CD4-positive, CD25-positive, alpha-beta regulatory T cell (primary cell): ENCODE measurements around the gene SPEG. TPM values are rescaled to one million over a fixed set of nuclear protein-coding genes. Genes with fewer than 3 reads are reported as not detected.

Experiments used
- ATAC-seq, 2 donors: fragments of 150-1000 bp; cut with Tn5 transposase; one replicate each; pipeline ENCODE4 v1.10.0; 2021; ENCODE audit warnings: low read depth in 2 of 2, moderate number of reproducible peaks in 2 of 2, moderate library complexity in 1 of 2
- DNase-seq, 3 donors: peaks; one replicate each; pipeline versions ENCODE4 v3.0.0 to v3.0.0-alpha.2; 2012 to 2022; ENCODE audit warnings: mixed read lengths in 1 of 3
- H3K27ac ChIP-seq: one replicate; pipeline ENCODE4 v1.7.0; 2013; ENCODE audit warnings: mild to moderate bottlenecking, low read length; ENCODE audit not compliant: insufficient read depth, poor library complexity, severe bottlenecking
- H3K27me3 ChIP-seq: one replicate; pipeline ENCODE4 v1.7.0; 2013; ENCODE audit warnings: low read length; ENCODE audit not compliant: control insufficient read depth, insufficient read depth
- H3K36me3 ChIP-seq: one replicate; pipeline ENCODE4 v1.7.0; 2013; ENCODE audit warnings: mild to moderate bottlenecking, low read length, moderate library complexity; ENCODE audit not compliant: control insufficient read depth, insufficient read depth
- H3K4me1 ChIP-seq: 2 replicates; pipeline ENCODE4 v1.7.0; 2013; ENCODE audit warnings: mild to moderate bottlenecking, low read length; ENCODE audit not compliant: insufficient read depth, control insufficient read depth, poor library complexity, severe bottlenecking
- H3K4me3 ChIP-seq: one replicate; pipeline ENCODE4 v1.7.0; 2013; ENCODE audit warnings: low read depth, mild to moderate bottlenecking, low read length, moderate library complexity
- H3K9me3 ChIP-seq, 2 experiments: 1 replicate in 1 of 2; 2 replicates in 1 of 2; pipeline ENCODE4 v1.7.0; 2013; ENCODE audit warnings: low read length in 2 of 2, mild to moderate bottlenecking in 1 of 2, moderate library complexity in 1 of 2; ENCODE audit not compliant: control insufficient read depth in 2 of 2
- H3K27ac Mint-ChIP-seq, 3 donors: one replicate each; pipeline ENCODE4 v1.8.0; 2020 to 2022; ENCODE audit warnings: mild to moderate bottlenecking in 3 of 3, mixed read lengths in 3 of 3, moderate library complexity in 2 of 3
- H3K27me3 Mint-ChIP-seq: one replicate; pipeline ENCODE4 v1.8.0; 2022; ENCODE audit warnings: mild to moderate bottlenecking, mixed read lengths
- H3K36me3 Mint-ChIP-seq: one replicate; pipeline ENCODE4 v1.8.0; 2020; ENCODE audit warnings: mixed read lengths
- H3K4me1 Mint-ChIP-seq, 4 donors: one replicate each; pipeline ENCODE4 v1.8.0; 2020 to 2022; ENCODE audit warnings: mixed read lengths in 4 of 4, mild to moderate bottlenecking in 1 of 4
- H3K4me3 Mint-ChIP-seq, 4 donors: one replicate each; pipeline ENCODE4 v1.8.0; 2020 to 2022; ENCODE audit warnings: mild to moderate bottlenecking in 4 of 4, mixed read lengths in 4 of 4, moderate library complexity in 3 of 4
- H3K9me3 Mint-ChIP-seq, 7 donors: one replicate each; pipeline ENCODE4 v1.8.0; 2020 to 2022; ENCODE audit warnings: mixed read lengths in 7 of 7, mild to moderate bottlenecking in 3 of 7, moderate library complexity in 2 of 7
- polyA plus RNA-seq, 4 donors: library from polyadenylated mRNA; unstranded; fragments of 300-500 nt; fragmentation: Illumina TruSeq; gene quantifications; one replicate each; pipeline ENCODE4 v1.2.3, GENCODE V29; 2021
- total RNA-seq: library from RNA; stranded (reverse); gene quantifications from one replicate; pipeline ENCODE4 v1.2.3, GENCODE V29; 2022

Gene SPEG
- total and polyA plus RNA-seq, 5 donors from 2014 or later, result 0.20 to 4.1 TPM; not detected in 3

DNA sequence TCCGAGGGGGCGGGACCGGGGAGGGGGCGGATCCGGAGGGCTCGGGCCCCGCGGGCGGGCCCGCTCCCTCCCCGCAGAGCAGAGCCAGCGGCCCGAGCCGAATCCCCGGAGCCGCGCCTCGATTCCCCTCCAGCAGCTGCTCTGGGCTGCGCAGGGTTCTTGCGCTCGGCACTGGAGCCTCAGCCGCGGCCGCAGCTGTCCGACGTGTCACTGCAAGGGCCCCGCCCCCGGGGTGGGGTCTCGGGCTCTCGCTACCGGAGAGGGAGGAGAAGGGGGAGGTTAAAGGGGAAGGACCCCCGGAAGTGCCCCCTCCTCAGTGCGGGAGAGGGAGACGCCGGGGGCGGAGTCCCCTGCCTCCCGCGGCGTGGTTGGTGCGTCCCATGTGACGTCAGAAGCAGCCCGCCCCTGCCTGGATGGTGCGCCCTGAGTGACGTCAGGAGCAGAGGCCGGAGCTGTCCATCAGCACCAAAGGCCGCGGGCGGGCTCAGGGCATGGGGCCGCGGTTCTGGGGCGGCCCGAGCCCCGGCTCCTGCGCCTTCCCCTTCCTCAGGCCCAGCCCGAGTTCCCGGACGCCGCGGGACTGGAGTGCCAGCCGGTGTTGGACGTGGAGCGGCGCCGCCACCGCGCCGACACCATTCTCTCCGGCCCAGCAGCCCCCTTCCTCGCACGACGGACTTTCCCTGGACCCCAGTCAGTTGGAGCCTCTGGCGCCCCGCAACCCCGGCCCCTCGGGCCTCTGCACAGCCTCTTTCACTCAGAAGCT is 109.1 kb downstream of the SPEG start, which contains the start of the genes CHPF and TMEM198:
CHPF (minus strand) TSS at position 214 of the 763 bp plus-strand sequence. CDS start 271 bp downstream, outside the sequence.
TMEM198 (plus strand) TSS at position 433 of the 763 bp plus-strand sequence. CDS start 700 bp downstream, outside the sequence.
- Mint-ChIP-seq H3K4me3 (peak within 1 kb of the TSS; percentile 87 to 94 (median 88)), H3K9me3 (peaks cover 0 to 7% (median 0%) of the 10 kb centered on the region in 7 donors), H3K4me1 (peaks cover 0 to 34% (median 19%) of the 10 kb centered on the region in 4 donors), H3K36me3 (no peaks in the 10 kb centered on the region), H3K27ac (peak within 1 kb of the TSS; percentile 84 to 93 (median 89)), H3K27me3 (peaks cover 21% of the 10 kb centered on the region)
- Histone ChIP-seq H3K27ac (peak within 1 kb of the TSS; percentile 70), H3K36me3 (no peaks in the 10 kb centered on the region), H3K4me1 (peaks cover 19% of the 10 kb centered on the region), H3K9me3 (no peaks in the 10 kb centered on the region), H3K27me3 (no peaks in the 10 kb centered on the region), H3K4me3 (peak within 1 kb of the TSS; percentile 69)
- peak; percentile 87 to 92 (median 89) for DNase-seq
- peak; percentile 70 to 73 for ATAC-seq

DNA sequence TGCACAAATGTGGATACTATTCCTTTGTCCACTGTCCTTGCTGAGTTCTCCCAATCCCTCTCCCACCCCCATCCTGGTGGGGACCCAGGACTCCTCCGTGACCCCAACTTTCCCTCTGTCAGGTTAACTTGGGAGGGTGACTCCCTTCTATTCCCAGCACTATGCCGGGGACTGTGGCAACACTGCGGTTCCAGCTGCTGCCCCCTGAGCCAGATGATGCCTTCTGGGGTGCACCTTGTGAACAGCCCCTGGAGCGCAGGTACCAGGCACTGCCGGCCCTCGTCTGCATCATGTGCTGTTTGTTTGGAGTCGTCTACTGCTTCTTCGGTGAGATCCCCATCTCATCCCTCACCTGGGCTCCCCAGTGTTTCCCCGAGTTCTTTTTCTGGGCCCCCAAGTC is 109.9 kb downstream of the SPEG start:
- Mint-ChIP-seq H3K27me3 (peaks cover 27% of the 10 kb centered on the region), H3K4me3 (peak overlapping the region; percentile 82 to 94 (median 86)), H3K27ac (peak overlapping the region; percentile 84 to 93 (median 89)), H3K4me1 (peaks cover 0 to 34% (median 19%) of the 10 kb centered on the region in 4 donors), H3K9me3 (peaks cover 0 to 9% (median 0%) of the 10 kb centered on the region in 7 donors), H3K36me3 (no peaks in the 10 kb centered on the region)
- Histone ChIP-seq H3K4me3 (no peak overlapping the region), H3K9me3 (no peaks in the 10 kb centered on the region), H3K4me1 (peaks cover 19% of the 10 kb centered on the region), H3K27ac (no peak overlapping the region), H3K36me3 (no peaks in the 10 kb centered on the region), H3K27me3 (no peaks in the 10 kb centered on the region)
- no peak for DNase-seq
- no peak for ATAC-seq

DNA sequence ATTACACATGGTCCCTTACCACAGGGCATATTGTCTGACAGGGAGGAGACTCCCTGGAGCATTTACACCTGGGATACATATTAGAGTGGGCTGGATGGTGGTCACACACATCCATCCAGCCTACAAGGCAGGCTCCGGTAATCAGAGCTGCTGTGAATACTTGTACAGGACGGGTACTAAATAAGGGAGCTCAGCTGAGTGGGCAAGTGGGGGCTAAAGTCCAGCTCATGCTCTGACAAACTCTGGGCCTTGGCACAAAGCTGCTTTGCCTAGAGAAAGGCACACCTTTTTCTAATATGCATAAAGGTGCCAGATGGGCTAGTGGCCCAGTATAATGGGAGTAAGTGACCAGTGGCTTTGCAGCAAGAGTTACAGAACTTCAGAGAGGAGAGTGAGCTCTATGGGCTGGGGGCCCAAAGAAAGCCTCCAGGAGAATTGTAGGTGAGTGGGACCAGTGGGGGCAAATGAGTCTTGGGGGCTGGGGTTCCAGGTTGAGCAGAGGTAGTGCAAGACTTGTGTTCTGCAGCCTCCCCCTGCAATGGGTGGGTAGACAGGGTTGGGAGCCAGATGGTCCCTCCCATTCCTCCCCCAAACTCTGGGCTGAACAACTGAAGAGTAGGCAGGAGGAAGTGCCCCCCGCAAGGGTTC is 110.8 kb downstream of the SPEG start:
- H3K36me3 ChIP-seq, result no peaks in the 10 kb centered on the region
- H3K36me3 Mint-ChIP-seq, result no peaks in the 10 kb centered on the region
- peak overlapping the region; percentile 52 to 93 (median 84) for H3K27ac Mint-ChIP-seq
- H3K9me3 ChIP-seq, result no peaks in the 10 kb centered on the region
- H3K4me3 Mint-ChIP-seq, result peak overlapping the region; percentile 82 to 94 (median 86)
- peaks cover 0 to 34% (median 19%) of the 10 kb centered on the region in 4 donors for H3K4me1 Mint-ChIP-seq
- H3K27me3 Mint-ChIP-seq, result peaks cover 33% of the 10 kb centered on the region
- H3K9me3 Mint-ChIP-seq, result peaks cover 0 to 9% (median 0%) of the 10 kb centered on the region in 7 donors
- no peak overlapping the region for H3K4me3 ChIP-seq
- DNase-seq, result no peak
- peaks cover 19% of the 10 kb centered on the region for H3K4me1 ChIP-seq
- no peak overlapping the region for H3K27ac ChIP-seq
- ATAC-seq, result no peak
- H3K27me3 ChIP-seq, result no peaks in the 10 kb centered on the region

DNA sequence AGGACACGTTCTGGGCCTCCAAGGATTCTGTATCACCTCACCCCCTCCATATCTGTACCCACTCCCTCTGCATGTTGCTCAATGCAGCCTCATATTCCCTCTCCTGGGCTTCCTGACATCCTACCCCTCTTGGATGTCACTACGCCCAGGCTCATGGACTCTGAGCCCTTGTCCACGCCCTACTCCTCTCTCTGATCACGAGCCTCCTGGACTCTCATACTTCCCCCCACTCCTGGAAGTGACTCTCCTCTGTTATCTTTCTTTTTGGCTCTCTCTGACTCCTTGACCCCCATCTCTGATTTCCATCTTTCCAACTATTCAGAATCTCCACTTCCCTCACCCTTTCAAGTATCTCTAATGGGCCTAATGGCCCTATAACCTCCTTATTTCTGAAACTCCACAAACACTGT is 111.3 kb downstream of the SPEG start:
- DNase-seq (no peak), ATAC-seq (no peak)
- Mint-ChIP-seq H3K27me3 (peaks cover 35% of the 10 kb centered on the region), H3K9me3 (peaks cover 0 to 9% (median 0%) of the 10 kb centered on the region in 7 donors), H3K27ac (no peak overlapping the region), H3K4me1 (peaks cover 0 to 33% (median 18%) of the 10 kb centered on the region in 4 donors), H3K36me3 (no peaks in the 10 kb centered on the region), H3K4me3 (peak overlapping the region; percentile 33 to 87 (median 56))
- Histone ChIP-seq H3K4me3 (no peak overlapping the region), H3K36me3 (no peaks in the 10 kb centered on the region), H3K27me3 (peaks cover 2% of the 10 kb centered on the region), H3K4me1 (peaks cover 19% of the 10 kb centered on the region), H3K9me3 (no peaks in the 10 kb centered on the region), H3K27ac (no peak overlapping the region)

DNA sequence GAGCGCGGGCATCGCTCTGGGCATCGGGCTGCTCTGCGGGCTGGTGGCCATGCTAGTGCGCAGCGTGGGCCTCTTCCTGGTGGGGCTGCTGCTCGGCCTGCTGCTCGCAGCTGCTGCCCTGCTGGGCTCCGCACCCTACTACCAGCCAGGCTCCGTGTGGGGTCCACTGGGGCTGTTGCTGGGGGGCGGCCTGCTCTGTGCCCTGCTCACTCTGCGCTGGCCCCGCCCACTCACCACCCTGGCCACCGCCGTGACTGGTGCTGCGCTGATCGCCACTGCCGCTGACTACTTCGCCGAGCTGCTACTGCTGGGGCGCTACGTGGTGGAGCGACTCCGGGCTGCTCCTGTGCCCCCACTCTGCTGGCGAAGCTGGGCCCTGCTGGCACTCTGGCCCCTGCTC is 113.0 kb downstream of the SPEG start:
- DNase-seq (no peak), ATAC-seq (no peak)
- no peak overlapping the region for H3K4me3 Mint-ChIP-seq
- Histone ChIP-seq H3K9me3 (no peaks in the 10 kb centered on the region), H3K4me1 (peaks cover 23% of the 10 kb centered on the region), H3K4me3 (no peak overlapping the region), H3K27me3 (peaks cover 4% of the 10 kb centered on the region), H3K27ac (no peak overlapping the region), H3K36me3 (no peaks in the 10 kb centered on the region)
- no peak overlapping the region for H3K27ac Mint-ChIP-seq
- H3K4me1 Mint-ChIP-seq, result peaks cover 0 to 23% (median 11%) of the 10 kb centered on the region in 4 donors
- peaks cover 45% of the 10 kb centered on the region for H3K27me3 Mint-ChIP-seq
- peaks cover 0 to 9% (median 0%) of the 10 kb centered on the region in 7 donors for H3K9me3 Mint-ChIP-seq
- no peaks in the 10 kb centered on the region for H3K36me3 Mint-ChIP-seq

Other genes with a start within 250 kb of the SPEG start
- gene ZFAND2B, start 228.1 kb upstream of the SPEG start, total RNA-seq, result 70.8 TPM
- gene ZFAND2B, start 228.1 kb upstream of the SPEG start, polyA plus RNA-seq, result 10 to 100 TPM; 54.4 to 72.1 (median 64.0) TPM
- 6.0 TPM for gene ABCB6, start 215.9 kb upstream of the SPEG start, total RNA-seq
- 1 to 10 TPM; 1.5 to 3.9 (median 1.7) TPM for gene ABCB6, start 215.9 kb upstream of the SPEG start, polyA plus RNA-seq
- 68.0 TPM for gene ATG9A, start 205.2 kb upstream of the SPEG start, total RNA-seq
- 10 to 100 TPM; 18.7 to 21.0 (median 19.0) TPM for gene ATG9A, start 205.2 kb upstream of the SPEG start, polyA plus RNA-seq
- 123 TPM for gene ANKZF1, start 205.0 kb upstream of the SPEG start, total RNA-seq
- gene ANKZF1, start 205.0 kb upstream of the SPEG start, polyA plus RNA-seq, result 10 to 100 TPM; 23.5 to 37.5 (median 28.5) TPM
- gene GLB1L, start 189.4 kb upstream of the SPEG start, total RNA-seq, result 0.86 TPM
- gene GLB1L, start 189.4 kb upstream of the SPEG start, polyA plus RNA-seq, result 1 to 10 TPM in 1 of 4 donors, under 1 TPM in 2, not detected in 1; 0.78 to 1.1 (median 0.90) TPM
- gene STK16, start 189.4 kb upstream of the SPEG start, total RNA-seq, result 21.9 TPM
- 10 to 100 TPM; 14.8 to 26.1 (median 19.1) TPM for gene STK16, start 189.4 kb upstream of the SPEG start, polyA plus RNA-seq
- not detected for gene TUBA4B, start 181.6 kb upstream of the SPEG start, total RNA-seq
- gene TUBA4B, start 181.6 kb upstream of the SPEG start, polyA plus RNA-seq, result not detected
- 245 TPM for gene TUBA4A, start 180.9 kb upstream of the SPEG start, total RNA-seq
- gene TUBA4A, start 180.9 kb upstream of the SPEG start, polyA plus RNA-seq, result 100 to 1,000 TPM; 217 to 323 (median 270) TPM
- 133 TPM for gene DNAJB2, start 155.5 kb upstream of the SPEG start, total RNA-seq
- 1 to 10 TPM; 6.0 to 7.3 (median 6.2) TPM for gene DNAJB2, start 155.5 kb upstream of the SPEG start, polyA plus RNA-seq
- gene PTPRN, start 125.4 kb upstream of the SPEG start, total RNA-seq, result not detected
- under 1 TPM in 1 of 4 donors, not detected in 3; 0.28 TPM for gene PTPRN, start 125.4 kb upstream of the SPEG start, polyA plus RNA-seq
- not detected for gene RESP18, start 102.1 kb upstream of the SPEG start, total RNA-seq
- not detected for gene RESP18, start 102.1 kb upstream of the SPEG start, polyA plus RNA-seq
- gene DNPEP, start 46.9 kb upstream of the SPEG start, total RNA-seq, result 74.0 TPM
- gene DNPEP, start 46.9 kb upstream of the SPEG start, polyA plus RNA-seq, result 10 to 100 TPM; 51.2 to 76.1 (median 63.5) TPM
- gene DES, start 16.5 kb upstream of the SPEG start, total RNA-seq, result not detected
- not detected for gene DES, start 16.5 kb upstream of the SPEG start, polyA plus RNA-seq
- 25.9 TPM for gene GMPPA, start 64.0 kb downstream of the SPEG start, total RNA-seq
- 10 to 100 TPM; 17.2 to 35.1 (median 25.1) TPM for gene GMPPA, start 64.0 kb downstream of the SPEG start, polyA plus RNA-seq
- gene ASIC4, start 79.6 kb downstream of the SPEG start, total RNA-seq, result 0.12 TPM
- gene ASIC4, start 79.6 kb downstream of the SPEG start, polyA plus RNA-seq, result not detected
- gene CHPF, start 109.0 kb downstream of the SPEG start, total RNA-seq, result 4.5 TPM
- 1 to 10 TPM; 3.0 to 6.6 (median 4.4) TPM for gene CHPF, start 109.0 kb downstream of the SPEG start, polyA plus RNA-seq
- 0.62 TPM for gene TMEM198, start 109.2 kb downstream of the SPEG start, total RNA-seq
- gene TMEM198, start 109.2 kb downstream of the SPEG start, polyA plus RNA-seq, result not detected
- 0.57 TPM for gene OBSL1, start 136.7 kb downstream of the SPEG start, total RNA-seq
- not detected for gene OBSL1, start 136.7 kb downstream of the SPEG start, polyA plus RNA-seq
- not detected for gene INHA, start 137.5 kb downstream of the SPEG start, total RNA-seq
- not detected for gene INHA, start 137.5 kb downstream of the SPEG start, polyA plus RNA-seq
- 45.7 TPM for gene STK11IP, start 163.0 kb downstream of the SPEG start, total RNA-seq
- gene STK11IP, start 163.0 kb downstream of the SPEG start, polyA plus RNA-seq, result 10 to 100 TPM in 1 of 4 donors, 1 to 10 TPM in 3; 6.8 to 10.1 (median 8.4) TPM
- gene SLC4A3, start 192.8 kb downstream of the SPEG start, total RNA-seq, result not detected
- not detected for gene SLC4A3, start 192.8 kb downstream of the SPEG start, polyA plus RNA-seq